ENCODE results near the gene CALML4. TPM values are rescaled to one million over a fixed set of nuclear protein-coding genes. Genes with fewer than 3 reads are reported as not detected.

Gene CALML4
- total and polyA plus RNA-seq, 4 donors, result 3.6 to 8.0 (median 6.5) TPM

GRCh38 chr15:68218847-68219798 is 14.0 kb upstream of the CALML4 start:
- no peak overlapping the region for H3K9ac ChIP-seq (ENCODE audit: low read depth in 1 of 2, low read length in 2 of 2)
- DNase-seq (ENCODE audit: low spot score), result no peak
- no peak overlapping the region for H3K4me3 ChIP-seq (ENCODE audit: low read depth in 1 of 3, low read length in 3 of 3)
- peaks cover 0 to 11% (median 8%) of the 10 kb centered on the region in 4 donors for H3K4me1 ChIP-seq (ENCODE audit: control insufficient read depth in 4 of 4, insufficient read depth in 4 of 4, low read length in 3 of 4)
- no peak overlapping the region for H3K27ac ChIP-seq (ENCODE audit: low read depth in 1 of 2, low read length in 2 of 2)
- H3K9me3 ChIP-seq (ENCODE audit: control insufficient read depth in 4 of 4, low read length in 3 of 4), result no peaks in the 10 kb centered on the region
- no peak for TF ChIP-seq HNF4A (conservative IDR thresholded peaks at IDR 0.05)
- TF ChIP-seq NR2F2 (IDR thresholded peaks at IDR 0.05), result no peak
- no peak for TF ChIP-seq CTCF (IDR thresholded peaks at IDR 0.05; ENCODE audit: low read depth, low read length, missing input control)
- no peak for TF ChIP-seq JUND (IDR thresholded peaks at IDR 0.05)
- TF ChIP-seq ATF3 (IDR thresholded peaks at IDR 0.05), result no peak
- TF ChIP-seq MAX (IDR thresholded peaks at IDR 0.05), result no peak
- TF ChIP-seq, protein P1, sequence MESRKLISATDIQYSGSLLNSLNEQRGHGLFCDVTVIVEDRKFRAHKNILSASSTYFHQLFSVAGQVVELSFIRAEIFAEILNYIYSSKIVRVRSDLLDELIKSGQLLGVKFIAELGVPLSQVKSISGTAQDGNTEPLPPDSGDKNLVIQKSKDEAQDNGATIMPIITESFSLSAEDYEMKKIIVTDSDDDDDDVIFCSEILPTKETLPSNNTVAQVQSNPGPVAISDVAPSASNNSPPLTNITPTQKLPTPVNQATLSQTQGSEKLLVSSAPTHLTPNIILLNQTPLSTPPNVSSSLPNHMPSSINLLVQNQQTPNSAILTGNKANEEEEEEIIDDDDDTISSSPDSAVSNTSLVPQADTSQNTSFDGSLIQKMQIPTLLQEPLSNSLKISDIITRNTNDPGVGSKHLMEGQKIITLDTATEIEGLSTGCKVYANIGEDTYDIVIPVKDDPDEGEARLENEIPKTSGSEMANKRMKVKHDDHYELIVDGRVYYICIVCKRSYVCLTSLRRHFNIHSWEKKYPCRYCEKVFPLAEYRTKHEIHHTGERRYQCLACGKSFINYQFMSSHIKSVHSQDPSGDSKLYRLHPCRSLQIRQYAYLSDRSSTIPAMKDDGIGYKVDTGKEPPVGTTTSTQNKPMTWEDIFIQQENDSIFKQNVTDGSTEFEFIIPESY (IDR thresholded peaks at IDR 0.05), result no peak
- TF ChIP-seq TAF1 (conservative IDR thresholded peaks at IDR 0.05), result no peak
- TF ChIP-seq EGR1 (IDR thresholded peaks at IDR 0.05; ENCODE audit: low read depth in 2 of 2), result no peak
- no peak for TF ChIP-seq RAD21 (IDR thresholded peaks at IDR 0.05)
- TF ChIP-seq SP1 (IDR thresholded peaks at IDR 0.05), result no peak
- no peak for TF ChIP-seq RXRA (IDR thresholded peaks at IDR 0.05)
- no peak for TF ChIP-seq GABPA (IDR thresholded peaks at IDR 0.05 in 1 of 2, conservative IDR thresholded peaks at IDR 0.05 in 1 of 2)
- no peak for TF ChIP-seq HNF4G (IDR thresholded peaks at IDR 0.05)
- no peaks in the 10 kb centered on the region for H3K27me3 ChIP-seq (ENCODE audit: control insufficient read depth in 4 of 4, insufficient read depth in 4 of 4, low read length in 3 of 4)
- WGBS, result 95% methylated on average over 9 of the region's 9 CpGs
- peaks cover 0 to 3% (median 0%) of the 10 kb centered on the region in 4 donors for H3K36me3 ChIP-seq (ENCODE audit: control insufficient read depth in 4 of 4, insufficient read depth in 3 of 4, low read depth in 1 of 4, low read length in 3 of 4)

GRCh38 chr15:68218331-68218730 is 13.2 kb upstream of the CALML4 start:
- H3K9ac ChIP-seq (ENCODE audit: low read depth in 1 of 2, low read length in 2 of 2), result no peak overlapping the region
- peaks cover 0 to 8% (median 5%) of the 10 kb centered on the region in 4 donors for H3K4me1 ChIP-seq (ENCODE audit: control insufficient read depth in 4 of 4, insufficient read depth in 4 of 4, low read length in 3 of 4)
- 98% methylated on average over 8 of the region's 8 CpGs for WGBS
- H3K27ac ChIP-seq (ENCODE audit: low read depth in 1 of 2, low read length in 2 of 2), result no peak overlapping the region
- H3K4me3 ChIP-seq (ENCODE audit: low read depth in 1 of 3, low read length in 3 of 3), result no peak overlapping the region
- no peaks in the 10 kb centered on the region for H3K27me3 ChIP-seq (ENCODE audit: control insufficient read depth in 4 of 4, insufficient read depth in 4 of 4, low read length in 3 of 4)
- TF ChIP-seq ATF3 (IDR thresholded peaks at IDR 0.05) (no peak), CTCF (IDR thresholded peaks at IDR 0.05; ENCODE audit: low read depth, low read length, missing input control) (no peak), RAD21 (IDR thresholded peaks at IDR 0.05) (no peak), NR2F2 (IDR thresholded peaks at IDR 0.05) (no peak)
- peaks cover 0 to 3% (median 0%) of the 10 kb centered on the region in 4 donors for H3K36me3 ChIP-seq (ENCODE audit: control insufficient read depth in 4 of 4, insufficient read depth in 3 of 4, low read depth in 1 of 4, low read length in 3 of 4)
- H3K9me3 ChIP-seq (ENCODE audit: control insufficient read depth in 4 of 4, low read length in 3 of 4), result no peaks in the 10 kb centered on the region
- no peak for DNase-seq (ENCODE audit: low spot score)

Data from liver (tissue), 9 donors.